NCI-H2196 (cell line): ENCODE measurements around the gene RIOK3.
"Not testable (repeated sequence)": the region's sequence is repeated elsewhere in the genome, so short reads cannot be mapped to it uniquely, and the experiment has no call there.

Source experiments
- DNase-seq: peaks from one replicate; lab custom pipeline; 2025; ENCODE audit not compliant: unreplicated experiment; lab: John Stamatoyannopoulos, UW

Gene RIOK3

GRCh38 chr18:23451011-23451410 is 2.1 kb upstream of the RIOK3 start:
- no peak for DNase-seq

- no peak for DNase-seq
These were observed 1.6 kb upstream of the RIOK3 start for GRCh38 chr18:23451491-23451890.

GRCh38 chr18:23452347-23452727 is 750 bp upstream of the RIOK3 start:
- DNase-seq = no peak

GRCh38 chr18:23453680-23454058 is 582 bp downstream of the RIOK3 start:
- DNase-seq = no peak

GRCh38 chr18:23456835-23457234 is 3.7 kb downstream of the RIOK3 start:
- DNase-seq = no peak

GRCh38 chr18:23458830-23459529 is 5.9 kb downstream of the RIOK3 start:
- DNase-seq = no peak

GRCh38 chr18:23459530-23459921 is 6.4 kb downstream of the RIOK3 start:
- no peak for DNase-seq

- no peak for DNase-seq
These were observed 7.5 kb downstream of the RIOK3 start for GRCh38 chr18:23460285-23461273.

- DNase-seq = no peak
These were observed 9.8 kb downstream of the RIOK3 start for GRCh38 chr18:23462876-23463275.

- no peak for DNase-seq
These were observed 15.8 kb downstream of the RIOK3 start for GRCh38 chr18:23468753-23469459.

- DNase-seq = no peak
These were observed 17.7 kb downstream of the RIOK3 start for GRCh38 chr18:23470620-23471387.

- DNase-seq = no peak
These were observed 18.4 kb downstream of the RIOK3 start for GRCh38 chr18:23471486-23471885.

- no peak for DNase-seq
These were observed 26.9 kb downstream of the RIOK3 start for GRCh38 chr18:23479829-23480505.

- no peak for DNase-seq
These were observed 31.6 kb downstream of the RIOK3 start for GRCh38 chr18:23484561-23485182.

- no peak for DNase-seq
These were observed 32.3 kb downstream of the RIOK3 start for GRCh38 chr18:23485386-23485785.

GRCh38 chr18:23487738-23488570 is 34.9 kb downstream of the RIOK3 start:
- no peak for DNase-seq

- not testable (repeated sequence) for DNase-seq
These were observed 36.5 kb downstream of the RIOK3 start for GRCh38 chr18:23489586-23489985.

GRCh38 chr18:23493654-23494053 is 40.6 kb downstream of the RIOK3 start:
- DNase-seq = no peak

- no peak for DNase-seq
These were observed 41.9 kb downstream of the RIOK3 start for GRCh38 chr18:23494992-23495391.
